ENCODE results near the gene SNX1. TPM values are rescaled to one million over a fixed set of nuclear protein-coding genes. Genes with fewer than 3 reads are reported as not detected.

Gene SNX1
- total RNA-seq, 2 donors from 2014 or later, result 103 to 110 TPM

GRCh38 chr15:64153480-64154367 lies 57.9 kb downstream of the SNX1 start:
- ATAC-seq (peak; percentile 82), DNase-seq (peak; percentile 84 to 93)
- intact Hi-C loops (cut with DNase I, micrococcal nuclease), result no loop called here

DNA sequence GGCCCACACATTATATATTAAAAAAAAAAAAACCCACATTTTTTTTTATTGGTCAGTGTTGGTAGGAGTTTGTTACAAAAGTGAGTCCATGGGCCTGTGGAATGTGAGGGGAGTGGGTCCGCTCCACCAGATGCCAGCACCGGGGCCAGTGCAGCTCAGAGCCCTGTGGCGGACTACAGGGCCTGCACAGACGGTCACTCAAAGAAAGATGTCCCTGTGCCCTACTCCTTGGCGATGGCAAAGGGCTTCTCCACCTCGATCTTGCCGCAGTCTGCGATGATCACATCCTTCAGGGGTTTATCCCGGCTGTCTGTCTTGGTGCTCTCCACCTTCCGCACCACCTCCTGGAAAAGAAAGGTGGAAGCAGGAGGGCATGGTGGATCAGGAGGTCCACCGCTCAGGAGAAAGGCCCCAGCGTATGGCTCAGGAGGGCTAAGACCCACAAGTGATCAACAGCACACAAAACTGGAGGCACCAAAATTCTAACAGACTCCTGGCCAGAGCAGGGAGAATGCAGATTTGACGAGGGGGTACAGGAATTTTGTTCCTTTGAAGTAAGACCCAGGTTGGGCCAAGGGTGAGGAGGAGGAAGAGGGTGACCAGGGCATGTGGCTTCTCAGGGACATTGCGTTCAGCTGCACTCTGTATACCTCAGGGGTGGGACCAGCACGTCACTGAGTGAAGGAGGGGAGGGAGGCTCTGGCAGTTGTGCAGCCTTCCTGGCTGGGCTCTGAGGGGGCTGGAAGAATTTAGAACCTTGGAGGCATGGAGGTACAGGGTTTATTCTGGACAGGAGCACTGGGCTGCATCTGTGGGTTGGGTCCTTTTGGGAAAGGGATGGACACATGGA lies 60.2 kb downstream of the SNX1 start:
- intact Hi-C loops (cut with DNase I, micrococcal nuclease), result no loop called here
- DNase-seq, result no peak
- ATAC-seq, result no peak

DNA sequence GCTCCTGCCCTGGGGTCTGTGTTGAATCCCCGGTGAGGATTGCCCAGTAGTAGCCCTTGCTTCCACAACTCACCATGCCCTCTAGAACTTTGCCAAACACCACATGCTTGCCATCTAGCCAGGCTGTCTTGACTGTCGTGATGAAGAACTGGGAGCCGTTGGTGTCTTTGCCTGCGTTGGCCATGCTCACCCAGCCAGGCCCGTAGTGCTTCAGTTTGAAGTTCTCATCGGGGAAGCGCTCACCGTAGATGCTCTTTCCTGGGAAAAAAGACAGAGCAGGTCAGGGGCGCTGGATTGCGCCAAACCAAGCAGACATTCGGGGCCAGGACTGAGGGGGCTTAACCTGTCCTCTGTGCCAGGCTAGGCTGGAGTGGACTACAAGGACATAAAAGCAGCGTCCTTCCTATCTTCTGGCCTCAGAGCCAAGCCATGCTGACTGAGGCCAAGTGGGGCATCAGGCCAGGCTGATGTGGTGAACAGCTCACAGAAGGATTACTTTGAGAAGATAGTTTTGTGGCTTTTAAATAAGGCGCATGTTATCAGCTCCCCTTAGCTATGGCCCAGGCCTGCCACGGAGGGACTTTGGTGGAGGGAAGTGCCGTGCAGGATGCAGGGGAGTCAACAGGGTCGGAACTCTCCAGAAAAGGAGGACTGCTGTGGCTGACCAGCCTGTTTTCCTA lies 61.0 kb downstream of the SNX1 start:
- no peak for ATAC-seq
- intact Hi-C loops (cut with DNase I, micrococcal nuclease), result no loop called here
- DNase-seq, result no peak

- intact Hi-C loops (cut with DNase I, micrococcal nuclease), result no loop called here
- no peak for ATAC-seq
Measured at GRCh38 chr15:64157599-64158125, 61.9 kb downstream of the SNX1 start.

DNA sequence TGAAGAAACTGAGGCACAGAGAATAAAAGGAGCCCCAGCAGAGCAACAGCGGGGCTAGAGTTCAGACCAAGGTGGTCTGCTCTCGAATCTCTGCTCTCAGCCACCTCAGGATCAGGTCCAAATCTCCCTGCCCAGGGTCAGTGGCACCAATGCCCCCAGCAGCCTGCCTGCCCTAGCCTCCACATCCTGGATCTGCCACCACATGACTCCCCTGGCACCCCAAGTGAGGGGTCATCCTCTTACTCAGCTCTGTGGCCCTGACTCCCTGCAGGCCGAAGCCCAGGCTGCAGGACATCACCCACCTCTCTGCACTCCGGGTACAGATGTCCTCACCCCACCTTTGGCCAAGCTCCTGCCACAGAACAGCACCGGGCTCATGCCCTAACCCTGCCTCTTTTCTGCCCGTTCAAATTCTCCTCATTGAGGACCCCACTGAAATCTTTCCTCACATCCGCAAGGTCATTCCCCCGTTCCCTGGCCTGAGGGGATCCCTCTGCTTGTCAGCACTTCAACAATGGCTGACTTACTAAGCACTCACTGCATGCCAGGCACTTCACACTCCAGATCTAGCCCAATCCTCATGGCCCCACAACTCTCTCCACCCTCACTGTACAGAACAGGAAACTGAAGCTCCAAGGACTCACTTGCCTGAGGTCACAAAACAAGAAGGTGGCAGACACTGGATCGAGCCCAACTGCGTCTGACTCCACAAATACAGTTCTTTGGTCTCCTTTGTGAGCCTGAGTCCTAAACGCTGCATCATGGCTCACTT lies 62.8 kb downstream of the SNX1 start:
- no peak for DNase-seq
- no peak for ATAC-seq
- intact Hi-C loops (cut with DNase I, micrococcal nuclease), result no loop called here

More at GRCh38 chr15:64157599-64158125, 61.9 kb downstream of the SNX1 start:
- DNase-seq, result no peak

DNA sequence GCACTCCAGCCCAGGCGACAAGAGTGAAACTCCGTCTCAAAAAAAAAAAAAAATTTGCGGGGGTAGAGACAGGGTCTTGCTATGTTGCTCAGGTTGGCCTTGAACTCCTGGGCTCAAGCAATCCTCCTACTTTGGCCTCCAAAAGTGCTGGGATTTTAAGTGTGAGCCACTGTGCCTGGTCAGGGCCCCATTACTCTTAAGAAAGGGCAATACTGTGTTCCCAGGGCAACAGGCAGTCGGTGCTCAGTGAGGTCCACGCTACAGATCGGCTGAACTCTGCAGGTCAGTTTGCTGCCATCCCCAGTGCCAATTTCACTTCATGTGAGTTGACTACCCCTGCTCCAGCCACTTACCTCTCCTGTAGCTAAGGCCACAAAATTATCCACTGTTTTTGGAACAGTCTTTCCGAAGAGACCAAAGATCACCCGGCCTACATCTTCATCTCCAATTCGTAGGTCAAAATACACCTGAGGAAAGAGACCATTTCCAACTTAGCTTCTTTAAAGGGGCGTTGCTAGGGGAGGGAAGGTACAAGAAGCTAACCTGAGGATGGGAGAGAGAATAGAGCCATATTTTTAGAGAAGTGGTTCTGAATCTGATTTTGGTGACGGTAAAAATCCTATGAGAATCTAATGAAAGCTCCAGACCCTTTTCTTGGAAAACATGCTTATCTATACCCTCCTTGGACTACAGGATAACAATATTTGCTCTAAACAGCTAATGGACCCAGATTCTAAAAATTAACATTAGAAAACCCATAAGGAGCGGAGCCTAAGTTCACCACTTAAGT lies 66.1 kb downstream of the SNX1 start:
- ATAC-seq (no peak), DNase-seq (no peak)
- intact Hi-C loops (cut with DNase I, micrococcal nuclease), result no loop called here

GRCh38 chr15:64162478-64162868 lies 66.7 kb downstream of the SNX1 start:
- ATAC-seq, result peak; percentile 52
- intact Hi-C loops (cut with DNase I, micrococcal nuclease), result no loop called here

DNA sequence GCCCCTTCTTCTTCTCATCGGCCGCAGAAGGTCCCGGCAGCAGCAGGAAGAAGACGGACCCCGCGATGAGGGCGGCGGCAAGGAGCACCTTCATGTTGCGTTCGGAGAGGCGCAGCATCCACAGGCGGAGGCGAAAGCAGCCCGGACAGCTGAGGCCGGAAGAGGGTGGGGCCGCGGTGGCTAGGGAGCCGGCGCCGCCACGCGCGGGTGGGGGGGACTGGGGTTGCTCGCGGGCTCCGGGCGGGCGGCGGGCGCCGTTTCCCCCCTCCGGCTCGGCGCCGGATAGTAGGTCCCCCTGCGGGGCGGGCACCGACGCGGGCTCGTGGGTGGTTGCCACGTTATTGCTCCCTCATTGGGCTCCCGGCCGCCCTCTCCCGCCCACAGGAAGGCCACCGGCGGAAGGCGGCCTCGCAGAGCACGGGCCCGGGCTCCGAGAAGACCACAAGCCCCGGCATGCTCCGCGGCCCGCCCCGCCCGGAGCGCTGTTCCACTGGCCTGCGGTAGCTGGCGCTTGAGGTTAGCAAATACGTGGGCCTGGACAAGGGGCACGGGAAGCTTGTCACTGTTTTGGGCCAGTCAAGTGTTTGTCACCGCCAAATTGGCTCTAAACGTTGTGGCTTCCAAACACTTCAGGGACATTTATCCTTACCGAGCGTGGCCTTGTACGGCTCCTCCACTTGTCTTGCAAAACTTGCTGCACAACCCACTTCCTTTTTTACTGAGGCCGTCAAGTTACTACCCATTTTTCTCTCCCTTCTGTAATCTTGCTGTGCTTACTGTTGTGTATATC lies 67.3 kb downstream of the SNX1 start, which contains the start of gene PPIB:
Gene PPIB, minus strand, starts transcription at position 154 of the 790 bp plus-strand sequence. Its CDS starts 36 bp downstream, at position 118.
- DNase-seq, result peak; percentile 98
- peak; percentile 93 for ATAC-seq
- intact Hi-C loops (cut with DNase I, micrococcal nuclease), result no loop called here

More at GRCh38 chr15:64162478-64162868, 66.7 kb downstream of the SNX1 start:
- no peak for DNase-seq

DNA sequence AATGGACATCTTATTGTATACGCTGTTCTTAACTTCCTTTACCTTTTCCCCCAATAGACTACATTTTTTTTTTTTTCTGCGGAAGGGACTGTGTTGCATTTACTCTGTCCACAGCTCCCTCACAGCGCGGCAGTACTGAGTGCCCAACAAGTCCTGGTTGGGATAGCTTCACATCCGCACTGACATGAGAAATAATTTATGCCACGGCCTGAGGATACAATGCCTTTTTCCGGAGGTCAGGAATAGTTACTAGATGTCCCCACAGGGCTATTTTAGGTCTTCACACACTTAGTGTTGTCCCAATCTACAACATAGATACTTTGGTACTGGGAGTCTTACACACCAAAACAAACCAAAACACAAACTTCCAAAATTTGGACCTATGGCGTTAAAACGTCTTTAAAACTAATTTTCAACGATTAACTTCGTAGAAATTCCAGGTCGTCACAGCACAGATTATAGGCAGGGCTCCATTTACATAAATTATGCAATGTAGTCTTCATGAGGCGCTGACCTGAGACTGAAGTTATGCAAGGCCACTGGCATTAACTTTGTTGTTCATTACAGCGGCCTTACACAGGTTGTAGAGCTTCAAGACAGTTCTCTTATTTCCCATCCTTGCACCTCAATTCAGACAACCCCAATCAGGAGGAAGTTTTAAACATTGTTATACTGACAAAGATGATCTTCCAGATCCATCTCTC lies 68.0 kb downstream of the SNX1 start:
- DNase-seq (peak in 1 of 2 donors; percentile 48), ATAC-seq (peak; percentile 0)
- intact Hi-C loops (cut with DNase I, micrococcal nuclease), result no loop called here

- intact Hi-C loops (cut with DNase I, micrococcal nuclease), result no loop called here
- DNase-seq (no peak), ATAC-seq (no peak)
Measured at GRCh38 chr15:64164436-64164835, 68.7 kb downstream of the SNX1 start.

- ATAC-seq (no peak), DNase-seq (no peak)
- intact Hi-C loops (cut with DNase I, micrococcal nuclease), result no loop called here
Measured at GRCh38 chr15:64166102-64166890, 70.5 kb downstream of the SNX1 start.

GRCh38 chr15:64180235-64180824 lies 84.5 kb downstream of the SNX1 start:
- ATAC-seq, result no peak
- intact Hi-C loops (cut with DNase I, micrococcal nuclease), result no loop called here

DNA sequence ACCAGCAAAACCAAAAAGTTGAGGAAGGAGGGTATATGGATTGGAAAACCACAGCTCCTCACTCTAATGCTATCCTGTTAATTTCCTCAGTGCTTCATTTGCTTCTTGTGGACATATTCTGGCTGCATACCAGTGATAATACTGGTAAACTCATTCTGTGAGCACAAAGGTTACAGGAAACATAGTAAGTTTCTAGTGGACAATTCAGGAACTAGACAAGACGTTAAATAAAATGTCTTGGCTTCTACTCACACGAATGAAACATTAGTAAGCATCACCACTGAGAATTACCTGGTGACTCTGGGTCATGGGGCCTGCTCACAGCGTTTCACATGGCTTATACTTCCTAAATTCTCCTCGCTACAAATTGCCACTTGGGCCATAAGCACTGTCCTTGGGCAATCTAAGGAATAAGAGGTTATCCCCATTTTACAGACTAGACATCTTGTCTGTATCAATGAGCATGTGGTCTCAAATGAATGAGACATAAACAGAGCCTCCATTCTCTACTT lies 87.1 kb downstream of the SNX1 start:
- DNase-seq, result no peak
- ATAC-seq, result peak; percentile 88
- intact Hi-C loops (cut with DNase I, micrococcal nuclease), result no loop called here

More at GRCh38 chr15:64180235-64180824, 84.5 kb downstream of the SNX1 start:
- no peak for DNase-seq

- no peak for DNase-seq
Measured at GRCh38 chr15:64185146-64185911, 89.5 kb downstream of the SNX1 start.

More at GRCh38 chr15:64185146-64185911, 89.5 kb downstream of the SNX1 start:
- no peak for ATAC-seq
- intact Hi-C loops (cut with DNase I, micrococcal nuclease), result no loop called here
